Hematopoietic multipotent progenitor cell treated with erythropoietin and hydrocortisone succinate and interleukin-3 and kit ligand, for 8 days (in vitro differentiated cells): ENCODE data around the gene EPHA8.

Experiments used
- DNase-seq: peaks from one replicate; pipeline ENCODE4 v3.0.0-alpha.2; 2015

The EPHA8 gene

GRCh38 chr1:22651941-22652856 lies 88.9 kb downstream of the EPHA8 start:
- DNase-seq, result no peak

GRCh38 chr1:22652881-22653316 lies 89.6 kb downstream of the EPHA8 start, which contains the start of gene C1QB:
Gene C1QB, plus strand, starts transcription at chr1:22653236. Its CDS starts 6,227 bp downstream, at chr1:22659463.
- no peak for DNase-seq
